Kidney tubule cell (primary cell): ENCODE results near the gene FYCO1.
A peak's percentile ranks its signal among the peaks of the same experiment; 100 is the strongest.

Experiments
- DNase-seq: peaks from one replicate; pipeline ENCODE4 v3.0.0-alpha.2; 2018; ENCODE audit warnings: low spot score

The FYCO1 gene

DNA sequence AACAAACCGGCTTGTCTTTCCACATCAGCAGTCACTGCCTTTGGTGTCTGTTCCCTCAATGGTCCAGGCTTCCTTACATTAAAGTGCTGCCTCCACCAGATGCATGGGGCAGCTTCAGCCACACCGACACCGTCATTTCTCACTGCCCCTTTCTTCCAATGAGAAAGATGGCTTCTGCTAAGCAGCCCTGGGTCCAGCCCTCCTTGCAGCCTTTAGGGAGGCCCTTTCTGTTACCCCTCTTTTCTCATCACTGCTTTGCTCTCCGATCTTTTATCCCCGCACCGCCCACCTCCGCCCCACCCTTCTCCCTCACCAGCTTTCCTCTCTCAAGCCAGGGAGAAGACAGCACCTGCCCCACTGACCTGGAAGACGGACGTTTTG lies 80.6 kb downstream of the FYCO1 start:
- no peak for DNase-seq

GRCh38 chr3:45914362-45915058 lies 81.1 kb downstream of the FYCO1 start:
- DNase-seq = no peak

DNA sequence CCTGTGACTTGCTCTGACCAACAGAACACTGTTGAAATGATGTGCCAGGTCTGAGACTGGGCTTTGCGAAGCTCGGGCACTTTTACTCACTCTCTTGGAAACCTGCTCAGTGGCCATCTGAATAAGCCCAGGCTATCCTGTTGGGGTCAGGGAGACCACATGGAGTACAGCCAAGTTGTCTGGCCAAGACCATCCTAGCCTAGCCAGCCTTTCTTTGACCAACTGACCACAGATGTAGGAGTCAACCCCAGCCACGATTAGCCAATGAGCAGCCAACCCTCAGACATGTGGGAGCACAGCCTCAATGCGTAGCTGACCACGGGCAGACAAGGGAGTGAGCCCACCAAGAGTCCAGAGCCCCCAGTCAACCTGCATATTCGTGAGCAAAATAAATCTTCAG lies 83.2 kb downstream of the FYCO1 start:
- DNase-seq = no peak

DNA sequence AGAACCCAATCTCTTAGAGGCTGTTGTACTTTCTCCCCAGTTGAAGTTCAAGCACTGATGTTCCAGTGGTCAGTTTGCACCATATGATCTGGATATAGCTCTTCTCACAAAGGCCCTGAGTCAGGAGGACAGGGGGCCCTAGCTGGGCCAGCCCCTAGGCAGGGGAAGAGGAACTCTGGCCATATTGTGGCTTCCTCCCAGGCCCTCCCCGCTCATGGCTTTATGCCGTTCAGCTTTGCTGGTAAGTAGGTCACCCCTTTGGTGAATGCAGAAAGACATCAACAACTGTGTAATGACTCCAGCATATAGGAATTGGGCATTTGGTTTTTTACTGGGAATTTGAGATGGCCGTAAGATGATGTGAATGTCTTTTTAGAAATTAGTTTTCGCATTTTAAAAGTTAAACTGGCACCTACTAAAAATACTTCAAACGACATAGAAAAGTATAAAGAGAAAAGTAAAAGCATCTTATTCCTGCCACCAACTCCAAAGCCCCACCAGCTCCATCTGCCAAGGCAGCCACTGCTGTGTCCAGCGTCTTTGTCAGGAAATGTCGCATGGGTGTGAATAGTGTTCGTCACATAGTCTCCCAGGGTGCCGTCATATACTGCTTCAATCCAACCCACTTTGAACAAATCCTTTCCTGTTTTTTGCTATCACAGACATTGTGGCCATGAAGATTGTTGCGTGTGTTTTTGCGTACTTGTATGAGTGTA lies 84.0 kb downstream of the FYCO1 start:
- DNase-seq = no peak

GRCh38 chr3:45910892-45911291 lies 84.7 kb downstream of the FYCO1 start:
- no peak for DNase-seq

DNA sequence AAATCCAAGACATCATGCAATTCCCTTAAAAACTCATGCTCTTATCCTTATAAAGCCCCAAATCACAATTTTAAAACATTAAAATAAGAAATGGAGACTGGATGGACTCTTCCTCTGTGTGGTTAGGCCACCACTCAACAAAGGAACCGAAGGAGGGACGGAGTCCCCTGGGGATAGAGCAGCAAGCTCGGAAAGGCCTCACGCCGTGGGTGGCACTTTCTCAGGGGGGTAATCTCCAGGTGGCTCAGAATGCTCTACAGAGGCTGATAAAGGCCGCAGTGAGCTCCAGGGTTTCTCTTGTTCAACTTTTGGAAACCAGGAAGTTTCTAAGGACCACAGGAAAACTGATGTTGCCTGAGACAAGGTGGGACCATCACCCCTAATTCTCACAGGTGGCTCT lies 86.1 kb downstream of the FYCO1 start:
- DNase-seq = no peak

GRCh38 chr3:45908761-45909160 lies 86.9 kb downstream of the FYCO1 start:
- DNase-seq = no peak

DNA sequence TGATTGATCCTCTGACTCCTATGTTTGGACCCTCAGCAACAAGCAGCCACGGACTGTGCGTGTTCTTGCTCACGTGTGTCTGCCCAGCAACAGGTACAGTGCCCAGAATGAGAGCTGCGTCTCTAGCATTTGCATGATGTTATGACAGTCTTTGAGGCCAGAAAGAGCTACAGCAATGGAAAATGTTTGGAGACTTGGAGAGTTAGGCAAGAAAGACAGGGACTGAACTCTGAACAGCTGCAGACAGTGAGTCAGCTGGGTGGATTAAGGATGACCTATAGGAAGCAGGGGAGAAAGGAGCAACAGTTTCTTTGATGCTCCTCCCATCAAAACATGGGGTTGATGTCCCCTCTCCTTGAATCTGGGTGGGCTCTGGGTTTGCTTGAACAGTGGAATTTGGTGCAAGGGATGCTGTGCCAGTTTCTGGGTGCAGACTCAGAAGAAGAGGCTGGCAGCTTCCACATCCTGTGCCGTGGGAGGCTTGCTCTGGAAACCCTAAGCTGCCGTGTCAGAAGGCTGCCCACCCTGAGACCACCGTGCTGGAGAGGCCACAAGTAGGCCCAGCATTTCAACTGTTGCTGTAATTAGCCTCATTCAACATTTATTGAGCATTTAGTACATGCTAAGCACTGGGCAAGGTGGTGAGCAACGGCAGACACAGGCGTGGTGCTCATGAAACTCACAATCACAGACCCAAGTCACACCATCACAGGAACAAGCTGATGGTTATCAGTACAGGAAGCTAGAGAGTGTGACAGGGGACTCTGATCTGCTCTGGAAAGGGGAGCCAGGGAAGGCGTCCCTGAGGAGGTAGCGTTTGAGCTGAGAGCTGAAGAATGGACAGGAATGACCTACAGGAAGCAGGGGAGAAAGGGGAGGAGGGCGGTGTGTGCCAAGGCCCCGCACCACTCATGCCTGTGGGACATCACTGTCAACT lies 87.6 kb downstream of the FYCO1 start:
- DNase-seq = no peak

DNA sequence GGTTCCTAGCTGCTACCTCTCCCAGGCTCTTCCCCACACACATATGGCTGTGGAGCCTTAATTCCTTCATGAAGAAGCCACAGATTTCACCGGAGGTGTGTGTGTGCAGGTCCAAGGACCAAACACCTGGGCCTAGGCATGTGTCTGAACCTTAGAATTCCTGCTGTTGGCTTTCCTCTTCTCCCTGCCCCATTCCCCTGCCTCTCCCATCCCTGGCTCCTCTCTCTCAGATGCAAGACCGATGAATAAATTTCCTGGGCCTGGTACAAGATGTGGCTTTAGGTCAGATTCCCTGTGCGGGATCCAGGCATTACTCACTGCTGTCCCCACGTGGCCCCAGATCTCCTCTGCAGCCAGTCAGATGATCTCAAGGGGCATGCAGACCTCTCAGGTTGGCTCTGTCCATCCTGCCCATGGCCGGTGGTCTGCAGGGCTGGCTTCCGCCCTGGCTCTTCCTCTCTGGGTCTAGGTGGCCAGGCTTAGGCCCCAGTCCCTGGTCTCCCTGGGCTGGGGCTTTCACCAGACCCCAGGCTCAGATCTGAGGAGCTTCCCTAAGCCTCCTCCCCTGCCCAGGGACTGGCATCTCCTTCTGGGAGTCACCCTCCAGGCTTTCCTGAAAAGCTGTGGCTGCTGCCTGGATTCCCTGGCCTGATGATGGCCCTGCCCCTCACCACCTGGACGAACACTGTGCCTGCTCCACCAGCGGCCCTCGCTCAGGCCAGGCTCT lies 88.8 kb downstream of the FYCO1 start:
- DNase-seq = peak; percentile 20

GRCh38 chr3:45905755-45906154 lies 89.9 kb downstream of the FYCO1 start:
- no peak for DNase-seq

DNA sequence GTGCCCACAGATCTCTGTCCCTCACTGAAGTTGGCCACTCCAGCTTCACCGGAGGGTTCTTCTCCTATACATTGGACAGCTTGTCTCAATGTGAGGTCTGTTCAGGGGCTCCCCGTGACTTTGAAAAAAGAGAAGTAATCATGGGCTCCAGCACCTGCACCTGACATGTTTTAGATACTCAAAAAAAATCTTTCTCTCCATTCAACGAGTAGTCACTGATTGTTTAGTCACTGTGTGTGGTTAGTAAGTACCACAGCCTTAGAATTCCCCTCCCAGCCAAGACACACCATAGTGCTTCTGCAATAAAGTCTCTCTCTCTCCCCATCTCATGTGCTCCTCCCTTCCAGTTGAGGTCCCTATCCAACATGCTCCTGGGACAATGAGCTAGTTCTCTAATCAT lies 90.7 kb downstream of the FYCO1 start:
- no peak for DNase-seq

- DNase-seq = peak; percentile 9
These were observed 98.7 kb downstream of the FYCO1 start for GRCh38 chr3:45896956-45897355.

- DNase-seq = no peak
These were observed 99.7 kb downstream of the FYCO1 start for GRCh38 chr3:45895686-45896468.

GRCh38 chr3:45894015-45894414 lies 101.6 kb downstream of the FYCO1 start:
- no peak for DNase-seq

DNA sequence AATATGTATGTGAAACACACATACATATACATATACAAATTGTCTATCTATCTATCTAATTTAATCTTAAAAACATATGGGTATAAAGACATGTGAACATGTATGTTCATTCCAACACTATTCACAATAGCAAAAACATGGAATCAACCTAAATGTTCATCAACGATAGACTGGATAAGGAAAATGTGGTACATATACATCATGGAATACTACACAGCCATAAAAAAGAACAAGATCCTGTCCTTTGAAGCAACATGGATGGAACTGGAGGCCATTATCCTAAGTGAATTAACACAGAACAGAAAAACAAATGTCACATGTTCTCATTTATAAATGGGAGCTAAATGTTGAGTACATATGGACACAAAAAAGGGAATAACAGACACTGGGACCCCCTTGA lies 103.5 kb downstream of the FYCO1 start:
- DNase-seq = no peak

DNA sequence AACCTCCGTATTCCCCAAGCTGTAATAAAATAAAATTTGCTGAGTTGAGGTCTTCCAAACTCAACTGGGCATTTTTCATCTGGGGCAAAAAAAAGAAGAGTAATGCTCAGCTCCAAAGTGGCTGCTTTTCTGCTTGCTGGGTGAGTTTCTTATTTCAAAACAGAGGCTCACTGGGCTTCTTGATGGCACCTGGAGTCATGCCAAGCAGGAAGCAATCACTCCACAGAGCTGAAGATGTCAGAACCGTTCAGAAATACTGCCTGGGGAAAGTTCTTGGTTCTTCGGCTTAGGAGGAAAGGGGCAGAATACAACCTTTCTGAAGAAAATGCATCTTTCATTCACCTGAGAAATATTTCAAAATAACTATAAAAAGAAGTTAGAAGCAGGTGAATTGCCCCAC lies 105.2 kb downstream of the FYCO1 start:
- peak; percentile 51 for DNase-seq

DNA sequence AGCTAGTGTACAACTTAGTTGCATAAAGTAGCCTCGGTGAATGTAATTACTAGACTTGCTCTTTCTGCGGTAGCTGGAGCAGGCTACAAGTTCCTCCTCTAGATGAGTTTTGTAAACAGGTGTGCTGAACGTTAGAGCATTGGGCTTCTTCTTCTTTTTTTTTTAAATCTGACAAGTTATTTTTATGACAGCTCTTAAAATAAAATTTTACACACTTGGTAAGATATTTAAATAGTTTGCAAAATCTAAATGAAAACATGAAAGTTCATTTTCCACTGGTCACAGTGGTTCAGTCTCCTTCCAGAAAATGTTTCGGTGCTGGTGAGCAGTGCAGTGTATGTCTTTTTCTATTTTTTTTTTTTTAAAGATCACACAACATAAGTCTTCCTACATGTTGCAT lies 106.3 kb downstream of the FYCO1 start:
- DNase-seq = no peak

DNA sequence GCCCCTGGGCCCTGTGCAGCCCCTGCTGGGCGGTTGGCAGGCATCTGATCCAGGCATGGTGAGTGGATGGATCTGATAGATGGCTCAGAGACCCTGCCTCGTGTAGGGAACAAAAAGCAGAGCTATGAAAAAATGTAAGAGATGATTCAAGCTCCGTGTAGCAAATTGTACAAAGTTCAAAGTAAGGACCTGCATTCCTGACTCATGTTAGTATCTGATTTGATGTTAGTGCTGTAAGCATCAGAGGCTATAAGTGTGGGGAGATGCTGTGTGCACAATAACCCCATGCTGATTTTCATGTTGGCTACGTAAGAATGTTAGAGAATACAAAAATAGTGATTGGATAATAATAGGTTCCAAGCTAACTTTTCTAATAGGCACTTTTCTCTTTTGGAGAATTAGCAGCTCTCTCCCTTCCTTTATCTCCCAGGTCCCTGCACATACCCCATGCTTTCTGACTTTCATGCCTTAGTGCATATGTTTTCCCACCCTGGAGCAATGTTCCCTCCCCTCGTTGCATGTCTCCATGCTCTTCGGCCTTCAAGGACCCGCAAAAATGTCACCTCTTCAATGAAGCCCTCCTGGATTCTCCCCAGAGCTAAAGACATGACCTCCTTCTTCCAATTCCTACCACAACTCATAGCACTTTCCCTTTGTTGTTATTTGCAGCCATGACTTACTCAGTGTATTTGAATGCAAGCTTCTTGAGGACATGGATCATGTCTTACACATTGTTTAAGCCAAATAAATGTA lies 107.7 kb downstream of the FYCO1 start:
- no peak for DNase-seq

GRCh38 chr3:45887285-45887684 lies 108.3 kb downstream of the FYCO1 start:
- DNase-seq = no peak

DNA sequence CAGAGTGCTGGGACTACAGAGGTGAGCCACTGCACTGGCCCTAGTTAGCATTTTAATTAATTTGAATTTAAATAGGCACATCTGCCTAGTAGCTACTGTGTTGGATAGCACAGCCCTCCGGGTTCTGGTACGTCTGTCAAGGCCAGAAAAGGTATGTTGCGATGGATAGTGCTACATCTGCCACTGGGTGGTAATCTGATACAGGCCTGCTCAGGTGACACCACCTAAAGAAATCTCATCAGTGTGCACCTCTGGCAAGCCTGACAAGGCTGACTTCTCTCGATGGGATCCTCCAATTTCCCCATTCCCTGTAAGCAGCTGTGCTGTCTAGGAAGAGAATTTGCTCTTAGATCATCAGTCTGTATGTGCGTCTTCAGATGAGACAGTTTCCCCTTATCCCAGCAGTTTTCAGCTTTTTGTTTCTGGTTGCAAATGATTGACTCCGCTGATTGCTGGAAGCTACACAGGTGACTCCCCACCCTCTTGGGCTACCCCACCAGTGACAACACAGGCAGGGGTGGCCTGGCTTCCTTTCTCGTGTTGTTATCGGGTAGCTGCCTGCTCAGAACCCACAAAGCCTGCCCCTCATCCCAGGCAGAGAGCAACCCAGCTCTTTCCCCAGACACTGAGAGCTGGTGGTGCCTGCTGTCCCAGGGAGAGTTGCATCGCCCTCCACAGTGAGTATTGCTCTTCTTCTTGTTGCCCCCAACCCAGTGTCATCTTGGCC lies 109.5 kb downstream of the FYCO1 start, which contains the start of gene CCR9:
Gene CCR9 (plus strand): TSS at position 565 of the 727 bp plus-strand sequence. CDS start 8,391 bp downstream, outside the sequence.
- DNase-seq = no peak
